ENCODE results near the gene ASB15. TPM values are rescaled to one million over a fixed set of nuclear protein-coding genes. Genes with fewer than 3 reads are reported as not detected.

Gene ASB15
- total RNA-seq (2022; extraction: Qiagen RNA extraction), result not detected in 5 replicates

GRCh38 chr7:123601530-123601929 lies at the start of gene ASB15:
Gene ASB15 (plus strand): TSS chr7:123601821. CDS start chr7:123614503, 12,682 bp downstream.

GRCh38 chr7:123557398-123558288 lies 44.0 kb upstream of the ASB15 start, which contains the start of gene NDUFA5:
Gene NDUFA5 (minus strand): TSS chr7:123557818. CDS start chr7:123557795, 23 bp downstream.

GRCh38 chr7:123655614-123656013 lies 54.0 kb downstream of the ASB15 start, which contains the start of gene LMOD2:
Gene LMOD2 (plus strand): TSS chr7:123655866. CDS start chr7:123655964, 98 bp downstream.

Other genes with a start within 250 kb of the ASB15 start
- gene IQUB, start 67.2 kb upstream of the ASB15 start, total RNA-seq (2022; extraction: Qiagen RNA extraction), result 0.04 to 0.11 TPM (median 0.06 TPM) in 4 of 5 replicates, not detected in the other
- 31.7 to 55.3 TPM (median 34.5 TPM) in 5 replicates for gene NDUFA5, start 44.0 kb upstream of the ASB15 start, total RNA-seq (2022; extraction: Qiagen RNA extraction)
- not detected in 5 replicates for gene LMOD2, start 54.0 kb downstream of the ASB15 start, total RNA-seq (2022; extraction: Qiagen RNA extraction)
- 20.3 to 29.1 TPM (median 24.2 TPM) in 5 replicates for gene WASL, start 147.2 kb downstream of the ASB15 start, total RNA-seq (2022; extraction: Qiagen RNA extraction)
- gene HYAL4, start 243.3 kb downstream of the ASB15 start, total RNA-seq (2022; extraction: Qiagen RNA extraction), result 0.04 TPM in 1 of 5 replicates, not detected in the others

Measured in A549 treated with dexamethasone at 1 μM for 4 hours (cell line).